Fibroblast of lung (primary cell): ENCODE data around the gene PCIF1. TPM values are rescaled to one million over a fixed set of nuclear protein-coding genes. Genes with fewer than 3 reads are reported as not detected.
A peak's percentile ranks its signal among the peaks of the same experiment; 100 is the strongest.

Experiments
- DNase-seq, 2 donors: peaks; one replicate each; pipeline versions ENCODE4 v3.0.0 to v3.0.0-alpha.2; 2010; ENCODE audit warnings: low read depth in 2 of 2
- H2AFZ ChIP-seq: 2 replicates; pipeline ENCODE4 v1.5.1; 2012; ENCODE audit warnings: low read length, control low read depth, inconsistent platforms
- H3K27ac ChIP-seq: 2 replicates; pipeline ENCODE4 v1.5.1; 2011; ENCODE audit warnings: low read length, control low read depth; ENCODE audit not compliant: insufficient read depth
- H3K27me3 ChIP-seq: 2 replicates; pipeline ENCODE4 v1.5.1; 2011; ENCODE audit warnings: mild to moderate bottlenecking, low read length; ENCODE audit not compliant: control insufficient read depth, insufficient read depth
- H3K36me3 ChIP-seq: 2 replicates; pipeline ENCODE4 v1.5.1; 2011; ENCODE audit warnings: low read length; ENCODE audit not compliant: control insufficient read depth, insufficient read depth
- H3K4me1 ChIP-seq: 2 replicates; pipeline ENCODE4 v1.5.1; 2011; ENCODE audit warnings: low read length; ENCODE audit not compliant: control insufficient read depth, insufficient read depth; ENCODE audit errors: extremely low read depth
- H3K4me2 ChIP-seq: 2 replicates; pipeline ENCODE4 v1.5.1; 2011; ENCODE audit warnings: low read length, control low read depth; ENCODE audit not compliant: insufficient read depth; ENCODE audit errors: extremely low read depth
- H3K4me3 ChIP-seq, 4 experiments: fragments of 200-600 bp in 1 of 4; sonication (generic) in 1 of 4; replicated peaks in 1 of 4; 2 replicates each; pipeline ENCODE4 v1.5.1; 2011 to 2016; ENCODE audit warnings: low read length in 4 of 4, low read depth in 3 of 4, mild to moderate bottlenecking in 3 of 4, control low read depth in 2 of 4, inconsistent platforms in 1 of 4, mixed read lengths in 1 of 4; ENCODE audit not compliant: insufficient read depth in 1 of 4; ENCODE audit errors: control extremely low read depth in 1 of 4
- H3K79me2 ChIP-seq: 2 replicates; pipeline ENCODE4 v1.5.1; 2012; ENCODE audit warnings: mild to moderate bottlenecking, low read length, inconsistent platforms; ENCODE audit not compliant: control insufficient read depth, insufficient read depth
- H3K9ac ChIP-seq: 2 replicates; pipeline ENCODE4 v1.5.1; 2011; ENCODE audit warnings: mild to moderate bottlenecking, low read length, control low read depth; ENCODE audit not compliant: insufficient read depth
- H3K9me3 ChIP-seq: 2 replicates; pipeline ENCODE4 v1.5.1; 2012; ENCODE audit warnings: low read depth, low read length; ENCODE audit not compliant: control insufficient read depth, insufficient read depth
- H4K20me1 ChIP-seq: 2 replicates; pipeline ENCODE4 v1.5.1; 2011; ENCODE audit warnings: low read length; ENCODE audit not compliant: control insufficient read depth, insufficient read depth; ENCODE audit errors: extremely low read depth
- CTCF ChIP-seq, 2 donors: IDR thresholded peaks in 1 of 2; conservative IDR thresholded peaks in 1 of 2; 1 replicate in 1 of 2; 2 replicates in 1 of 2; pipeline ENCODE4 v1.5.1; 2011 to 2012; ENCODE audit warnings: low read length in 2 of 2, control low read depth in 1 of 2, inconsistent platforms in 1 of 2, low read depth in 1 of 2, mild to moderate bottlenecking in 1 of 2
- EZH2 ChIP-seq: IDR thresholded peaks from 2 replicates; pipeline ENCODE4 v1.5.1; 2012; ENCODE audit warnings: low read length, control low read depth, mild to moderate bottlenecking; ENCODE audit errors: missing control alignments
- polyA plus RNA-seq, 2 donors: library from polyadenylated mRNA; depleted of rRNA in 1 of 2; stranded (reverse) in 1 of 2; unstranded in 1 of 2; fragments of >200 nt; gene quantifications; 2 replicates each; pipeline ENCODE4 v1.2.1, GENCODE V29; 2011 to 2012; ENCODE audit warnings: missing spikeins in 1 of 2
- total RNA-seq: library from RNA; depleted of rRNA; stranded (reverse); fragments of >200 nt; gene quantifications from 2 replicates; pipeline ENCODE4 v1.2.1, GENCODE V29; 2014

Gene PCIF1
- total and polyA plus RNA-seq, 2 donors (not counting 1 experiment from before 2014, with no cell fraction given) = 9.9 to 16.0 TPM

- peak in 1 of 2 donors; percentile 41 for DNase-seq
- Histone ChIP-seq H3K9me3 (no peaks in the 10 kb centered on the region), H3K27ac (peak overlapping the region; percentile 46), H3K27me3 (no peaks in the 10 kb centered on the region), H3K4me1 (peaks cover 25% of the 10 kb centered on the region), H3K9ac (no peak overlapping the region), H4K20me1 (no peaks in the 10 kb centered on the region), H3K4me3 (peak overlapping the region in 1 of 4 experiments; percentile 8), H3K36me3 (no peaks in the 10 kb centered on the region), H3K79me2 (no peaks in the 10 kb centered on the region), H3K4me2 (peak overlapping the region; percentile 79), H2AFZ (peak overlapping the region; percentile 1)
- TF ChIP-seq EZH2 = no peak
- no peak for TF ChIP-seq CTCF (conservative IDR thresholded peaks at IDR 0.05 in 1 of 2, IDR thresholded peaks at IDR 0.05 in 1 of 2; ENCODE audit: low read depth in 1 of 2, low read length in 2 of 2)
These were observed 13.8 kb upstream of the PCIF1 start for GRCh38 chr20:45920462-45921336.

- TF ChIP-seq EZH2 = no peak
- TF ChIP-seq CTCF (conservative IDR thresholded peaks at IDR 0.05 in 1 of 2, IDR thresholded peaks at IDR 0.05 in 1 of 2; ENCODE audit: low read depth in 1 of 2, low read length in 2 of 2) = no peak
- Histone ChIP-seq H3K9me3 (no peaks in the 10 kb centered on the region), H3K79me2 (no peaks in the 10 kb centered on the region), H3K36me3 (no peaks in the 10 kb centered on the region), H3K4me2 (no peak overlapping the region), H3K9ac (no peak overlapping the region), H2AFZ (no peak overlapping the region), H3K4me3 (no peak overlapping the region), H3K4me1 (peaks cover 25% of the 10 kb centered on the region), H4K20me1 (no peaks in the 10 kb centered on the region), H3K27me3 (no peaks in the 10 kb centered on the region), H3K27ac (no peak overlapping the region)
- no peak for DNase-seq
These were observed 12.9 kb upstream of the PCIF1 start for GRCh38 chr20:45921337-45922189.
